GM19025 (cell line): ENCODE measurements around the gene TMEM267.
"Not testable (repeated sequence)": the region's sequence is repeated elsewhere in the genome, so short reads cannot be mapped to it uniquely, and the experiment has no call there.

Source experiments
- ATAC-seq: cut with Tn5 transposase; IDR thresholded peaks from one replicate; pipeline ENCODE4 v1.9.1; 2021; ENCODE audit warnings: mild to moderate bottlenecking, low read depth, moderate library complexity; ENCODE audit not compliant: unreplicated experiment

TMEM267 gene

DNA sequence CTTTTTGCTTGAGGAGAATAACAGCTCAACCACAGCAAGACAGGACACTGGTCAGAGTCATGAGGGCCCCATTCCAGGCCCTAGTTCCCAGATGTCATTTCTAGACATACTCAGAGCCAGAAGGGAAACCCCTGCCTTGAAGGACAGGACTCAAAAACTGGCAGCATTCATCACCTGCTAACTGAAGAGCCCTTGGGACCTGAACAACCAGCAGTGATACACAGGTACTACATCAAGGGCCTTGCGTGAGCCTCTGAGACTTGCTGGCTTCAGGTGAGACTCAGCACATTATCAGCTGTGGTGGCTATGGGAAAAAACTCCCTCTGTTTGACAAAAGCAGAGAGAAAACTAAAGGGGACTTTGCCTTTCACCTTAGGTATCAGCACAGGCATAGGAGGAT, 22.6 kb downstream of the TMEM267 start:
- ATAC-seq: no peak

DNA sequence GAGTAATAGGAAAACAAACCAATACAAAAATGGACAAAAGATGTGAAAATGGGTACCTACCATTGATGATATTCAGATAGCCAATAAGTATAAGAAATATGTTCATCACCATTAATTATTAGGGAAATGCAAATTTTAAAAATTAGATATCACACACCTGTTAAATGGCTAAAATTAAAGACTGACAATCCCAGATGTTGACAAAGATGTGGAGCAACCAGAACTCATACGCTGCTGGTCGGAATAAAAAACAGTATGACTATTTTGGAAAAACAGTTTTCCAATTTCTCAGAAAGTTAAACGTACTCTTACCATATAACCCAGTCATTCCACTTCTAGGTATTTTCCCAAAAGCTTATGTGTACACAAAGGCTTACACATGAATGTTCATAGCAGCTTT, 27.1 kb downstream of the TMEM267 start:
- no peak for ATAC-seq

DNA sequence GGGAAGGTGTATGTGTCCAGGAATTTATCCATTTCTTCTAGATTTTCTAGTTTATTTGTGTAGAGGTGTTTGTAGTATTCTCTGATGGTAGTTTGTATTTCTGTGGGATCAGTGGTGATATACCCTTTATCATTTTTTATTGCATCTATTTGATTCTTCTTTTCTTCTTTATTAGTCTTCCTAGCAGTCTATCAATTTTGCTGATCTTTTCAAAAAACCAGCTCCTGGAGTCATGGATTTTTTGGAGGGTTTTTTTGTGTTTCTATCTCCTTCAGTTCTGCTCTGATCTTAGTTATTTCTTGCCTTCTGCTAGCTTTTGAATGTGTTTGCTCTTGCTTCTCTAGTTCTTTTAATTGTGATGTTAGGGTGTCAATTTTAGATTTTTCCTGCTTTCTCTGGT, 42.1 kb downstream of the TMEM267 start:
- not testable (repeated sequence) for ATAC-seq

DNA sequence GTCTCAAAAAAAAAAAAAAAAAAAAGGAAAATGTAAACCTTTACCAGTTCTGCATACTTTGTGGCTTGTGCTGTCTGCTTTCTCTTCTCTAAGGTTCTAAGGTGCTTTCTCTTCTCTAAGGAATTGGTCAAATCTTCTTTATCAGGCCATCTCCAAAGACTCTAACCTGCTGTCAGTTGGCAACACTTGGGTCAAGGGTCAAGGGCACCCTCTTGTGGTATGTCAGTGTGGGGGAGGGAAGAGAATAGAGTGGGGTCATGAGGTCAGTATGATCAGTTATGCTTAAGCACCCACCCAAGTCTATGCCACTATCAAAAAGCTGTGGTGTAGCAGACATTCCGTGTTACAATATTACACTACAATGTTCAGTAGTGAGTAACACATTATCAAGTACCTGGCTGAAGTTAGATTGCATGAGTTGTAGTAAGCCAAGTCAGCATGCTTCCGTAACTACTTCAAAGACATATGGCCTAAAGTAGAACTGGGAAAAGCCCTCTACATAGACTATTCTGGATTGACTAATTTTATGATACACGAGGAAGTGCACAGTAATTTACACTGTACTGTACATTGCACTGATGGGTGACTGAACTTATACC, 46.5 kb downstream of the TMEM267 start:
- no peak for ATAC-seq

DNA sequence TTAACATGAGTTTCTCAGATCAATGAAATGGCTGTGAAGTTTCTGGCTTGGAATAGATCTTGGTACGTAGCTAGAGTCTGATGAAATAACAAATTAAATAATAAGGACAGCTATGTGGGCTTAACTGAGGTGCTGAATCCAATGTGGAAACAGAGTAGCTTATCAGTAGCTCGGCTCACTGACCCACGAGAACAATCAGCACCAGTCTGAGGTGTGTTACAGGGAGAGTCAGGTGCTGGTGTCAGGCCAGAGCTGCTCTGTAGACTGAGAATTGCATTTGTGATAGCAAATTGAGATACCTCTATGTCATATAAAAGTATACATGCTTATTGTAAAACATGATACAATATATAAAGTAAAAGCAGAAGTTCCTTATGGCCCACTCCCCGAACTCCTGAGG, 50.3 kb downstream of the TMEM267 start:
- ATAC-seq: no peak

DNA sequence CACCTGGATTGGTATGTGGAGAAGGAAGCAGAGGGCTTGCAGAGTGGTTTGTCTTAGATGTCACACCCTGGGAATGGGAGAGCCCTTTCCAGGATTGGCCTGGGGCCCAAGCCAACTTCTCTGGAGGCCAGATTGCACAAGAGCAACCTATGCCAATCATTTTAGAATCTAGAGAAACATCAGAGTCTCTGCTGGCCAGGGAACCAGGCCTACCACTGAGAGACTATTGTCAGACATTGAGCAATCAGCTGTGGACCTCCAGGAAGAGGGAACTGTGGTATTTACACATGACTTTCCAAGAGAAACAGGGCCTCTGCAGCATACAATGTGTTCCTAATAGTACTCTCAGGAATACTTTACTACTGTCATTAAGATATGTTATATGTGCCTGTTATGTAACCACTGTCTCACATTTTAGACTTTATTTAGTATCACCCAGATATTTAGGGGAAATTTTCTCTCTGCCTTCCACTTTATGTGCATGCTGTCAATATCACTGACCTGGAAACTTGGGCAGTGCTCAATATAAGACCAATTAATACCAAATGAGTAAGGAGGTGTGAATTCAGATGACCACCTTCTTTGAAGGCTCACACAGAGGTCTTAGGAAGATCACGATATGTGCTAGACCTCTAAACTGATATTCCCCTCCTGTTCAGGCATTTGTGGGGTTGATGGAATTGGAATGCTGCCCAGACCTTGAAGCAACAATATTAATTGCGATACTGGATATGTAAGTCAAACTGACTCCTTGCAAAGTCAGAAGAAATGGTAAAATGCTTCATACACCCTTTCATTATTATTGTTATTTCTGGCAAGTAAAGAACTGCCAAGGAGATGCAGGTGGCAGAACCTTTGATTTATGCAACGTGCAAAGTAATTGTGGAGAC, 50.9 kb downstream of the TMEM267 start:
- ATAC-seq: no peak

DNA sequence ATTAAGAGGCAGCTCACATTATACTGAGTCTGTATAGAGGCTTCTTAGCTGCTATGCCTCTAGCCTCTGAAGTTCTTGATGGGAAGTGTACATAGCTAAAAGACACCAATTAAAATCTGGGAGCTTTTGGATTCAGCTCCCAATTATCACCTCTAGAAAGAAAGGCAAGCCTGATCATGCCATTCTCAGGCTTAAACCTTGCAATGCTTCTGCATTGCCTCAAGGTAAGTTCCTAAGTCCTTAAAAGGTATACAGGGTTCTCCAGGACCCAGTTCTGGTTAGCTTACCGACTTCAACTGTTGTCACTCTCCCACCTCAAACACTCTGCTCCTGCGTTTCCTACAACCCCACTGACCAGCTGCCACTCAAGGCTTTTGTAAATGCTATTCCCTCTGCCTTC, 54.0 kb downstream of the TMEM267 start:
- ATAC-seq: no peak

DNA sequence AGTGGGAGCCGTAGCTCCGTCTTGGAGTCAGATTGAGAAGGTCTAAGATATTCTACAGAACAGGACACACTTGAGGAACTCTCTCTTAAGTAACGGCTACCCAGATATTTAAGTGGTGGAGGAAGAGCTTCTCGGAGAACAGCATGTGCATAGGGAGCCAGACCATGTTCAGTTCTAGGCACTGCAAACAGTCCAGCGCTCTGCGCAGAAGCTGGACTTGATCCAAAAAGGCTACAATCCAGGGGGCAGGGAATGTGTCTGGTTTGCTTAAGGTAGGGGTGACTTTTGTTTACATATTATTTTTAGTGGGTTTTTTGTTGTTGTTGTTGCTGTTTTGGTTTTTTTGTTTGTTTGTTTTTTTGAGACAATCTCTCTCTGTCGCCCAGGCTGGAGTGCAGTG, 54.6 kb downstream of the TMEM267 start:
- no peak for ATAC-seq

DNA sequence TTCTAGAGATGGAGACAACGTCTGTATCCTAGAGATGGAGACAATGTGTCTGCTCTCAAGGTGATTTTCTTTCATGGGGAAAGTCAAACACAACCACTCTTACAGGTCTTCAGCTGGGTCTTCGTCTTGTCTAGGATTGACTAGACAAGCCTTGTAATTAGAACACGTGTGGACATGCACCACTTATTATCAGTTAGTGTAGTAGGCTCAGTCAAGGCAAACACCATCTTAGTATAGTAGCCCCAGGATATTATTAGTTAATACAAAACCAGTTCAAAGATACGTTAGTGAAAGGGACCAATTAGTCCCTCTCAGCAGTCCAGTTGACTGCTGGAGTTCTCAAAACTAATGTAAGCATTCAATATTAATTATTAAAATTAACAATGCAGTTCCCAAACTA, 56.4 kb downstream of the TMEM267 start:
- ATAC-seq: no peak

DNA sequence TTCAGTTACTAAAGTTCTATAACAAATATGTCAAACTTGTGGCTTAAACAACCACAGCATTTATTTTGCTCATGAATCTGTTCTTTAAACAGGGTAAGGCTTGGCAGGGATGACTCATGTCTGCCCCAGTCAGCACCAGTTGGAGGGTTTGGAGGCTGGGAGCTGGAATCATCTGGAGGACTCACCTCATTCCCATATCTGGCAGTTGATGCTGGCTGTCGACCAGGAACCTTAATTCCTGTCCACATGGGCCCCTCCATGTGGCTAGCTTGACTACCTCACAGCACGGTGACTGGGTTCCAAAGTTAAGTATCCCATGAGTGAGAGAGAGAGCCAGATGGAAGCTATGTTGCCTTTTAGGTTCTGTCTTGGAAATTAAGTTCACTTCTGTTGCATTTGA, 57.7 kb downstream of the TMEM267 start:
- no peak for ATAC-seq

DNA sequence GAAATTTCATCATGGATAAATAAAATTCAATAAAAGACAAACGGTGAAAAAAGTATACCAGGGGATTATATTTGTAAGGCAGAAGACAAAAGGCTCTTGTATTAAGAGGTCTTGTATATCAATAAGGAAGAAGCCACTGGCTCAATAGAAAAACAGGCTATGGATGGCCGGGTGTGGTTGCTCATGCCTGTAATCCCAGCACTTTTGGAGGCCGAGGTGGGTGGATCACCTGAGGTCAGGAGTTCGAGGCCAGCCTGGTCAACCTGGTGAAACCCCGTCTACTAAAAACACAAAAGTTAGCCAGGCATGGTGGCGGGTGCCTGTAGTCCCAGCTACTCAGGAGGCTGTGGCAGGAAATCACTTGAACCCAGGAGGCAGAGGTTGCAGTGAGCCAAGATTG, 60.6 kb downstream of the TMEM267 start:
- not testable (repeated sequence) for ATAC-seq

DNA sequence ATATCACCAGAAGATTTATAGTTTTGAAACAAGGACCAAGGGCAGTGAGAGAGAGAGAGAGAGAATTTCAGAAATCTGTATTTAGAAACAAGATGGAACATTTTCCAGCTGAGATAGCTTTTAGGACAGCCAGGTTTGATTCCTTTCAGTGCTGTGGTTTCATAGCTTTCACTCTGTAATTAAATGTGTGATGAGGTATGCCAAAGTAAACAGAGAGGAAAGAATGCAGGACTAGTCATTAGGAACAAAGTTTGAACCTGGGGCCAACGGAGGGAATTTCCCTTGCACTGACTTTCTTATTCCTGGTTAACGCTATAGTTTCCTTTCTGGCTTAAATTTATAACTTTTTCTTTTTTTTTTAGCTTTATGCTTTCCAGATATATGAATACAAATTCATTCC, 61.5 kb downstream of the TMEM267 start:
- ATAC-seq: no peak

DNA sequence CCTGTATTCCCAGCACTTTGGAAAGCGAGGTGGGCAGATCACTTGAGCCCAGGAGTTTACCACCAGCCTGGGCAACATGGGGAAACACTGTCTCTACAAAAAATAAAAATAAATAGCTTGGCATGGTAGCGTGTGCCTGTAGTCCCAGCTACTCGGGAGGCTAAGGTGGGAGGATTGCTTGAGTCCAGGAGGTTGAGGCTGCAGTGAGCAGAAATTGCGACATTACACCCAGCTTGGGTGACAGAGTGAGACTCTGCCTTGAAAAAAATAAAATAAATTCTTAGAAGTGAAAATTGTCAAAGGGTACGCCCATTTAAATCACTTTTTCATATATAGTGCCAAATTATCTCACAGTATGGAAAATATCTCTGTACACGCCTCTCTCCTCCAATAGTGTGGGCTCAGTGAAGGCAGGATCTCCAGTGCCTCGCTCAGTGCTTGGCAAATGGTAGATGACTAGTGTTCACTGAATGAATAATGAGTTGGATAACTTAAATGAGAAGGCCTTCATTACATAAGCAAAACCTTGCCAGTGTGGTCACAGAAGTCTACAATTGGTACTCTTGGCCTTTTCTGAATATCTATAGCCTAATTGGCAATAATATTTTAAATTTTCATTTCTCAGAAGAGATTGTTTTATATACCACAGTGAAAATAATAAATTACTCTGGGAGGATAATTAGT, 62.1 kb downstream of the TMEM267 start:
- ATAC-seq: no peak

DNA sequence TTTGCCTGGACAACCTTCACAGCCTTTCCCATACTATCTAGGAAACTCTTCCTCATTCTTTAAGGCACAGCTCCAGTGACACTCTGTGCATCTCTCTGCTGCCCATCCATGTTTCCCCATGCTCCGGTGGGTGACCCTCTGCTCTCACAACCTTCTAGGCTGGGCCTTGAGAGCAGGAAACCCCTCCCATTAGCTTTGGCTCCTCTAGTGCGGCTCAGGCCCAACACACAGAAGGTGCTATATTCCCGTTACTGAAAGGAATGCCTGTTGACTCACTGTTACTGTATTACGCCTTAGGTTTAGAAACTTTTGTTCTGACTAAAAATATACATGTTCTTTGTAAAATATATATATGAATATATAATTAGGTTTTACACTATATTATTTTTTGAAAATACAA, 63.4 kb downstream of the TMEM267 start:
- no peak for ATAC-seq

DNA sequence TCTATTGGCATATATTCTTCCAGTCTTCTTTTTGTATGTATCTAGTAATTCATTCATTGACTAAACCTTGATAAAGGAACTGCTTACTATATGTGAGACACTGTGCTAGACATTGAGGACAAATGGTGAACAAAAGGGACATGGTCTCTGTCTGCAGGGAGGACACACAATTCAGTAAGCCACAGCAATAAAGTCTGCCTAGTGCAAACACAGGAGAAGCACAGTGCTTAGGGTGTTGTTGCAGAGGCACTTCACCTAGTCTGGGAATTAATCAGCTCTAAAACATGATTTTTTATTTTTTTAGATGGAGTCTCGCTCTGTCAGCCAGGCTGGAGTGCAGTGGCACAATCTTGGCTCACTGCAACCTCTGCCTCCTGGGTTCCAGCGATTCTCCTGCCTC, 65.1 kb downstream of the TMEM267 start:
- ATAC-seq: no peak

DNA sequence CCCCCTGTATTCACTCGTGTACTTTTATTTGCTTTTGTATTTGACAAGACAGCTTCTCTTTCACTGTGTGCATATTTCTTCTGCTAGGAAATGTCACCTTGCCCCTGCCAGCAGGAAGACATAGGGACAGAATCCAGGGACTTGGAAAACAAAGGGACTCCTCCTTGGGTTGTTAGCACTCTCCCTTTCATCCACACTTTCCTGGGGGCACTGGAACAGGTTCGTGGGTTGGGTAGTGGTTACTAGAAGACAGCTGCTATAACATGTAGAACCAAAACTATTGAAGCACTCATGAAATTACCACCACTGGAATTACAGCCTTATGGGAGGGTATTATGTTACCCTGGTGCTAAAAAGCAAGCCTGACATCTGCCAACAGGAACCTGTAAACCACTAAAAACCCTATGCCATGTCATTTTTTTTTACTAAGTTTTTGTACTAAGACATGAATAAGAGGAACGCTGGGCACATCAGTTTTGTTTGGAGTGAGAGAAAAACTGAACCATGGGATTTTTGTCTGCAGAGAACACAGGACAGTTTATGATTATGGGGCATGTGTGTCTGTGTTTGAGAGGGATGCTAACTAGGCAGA, 66.8 kb downstream of the TMEM267 start:
- ATAC-seq: no peak

DNA sequence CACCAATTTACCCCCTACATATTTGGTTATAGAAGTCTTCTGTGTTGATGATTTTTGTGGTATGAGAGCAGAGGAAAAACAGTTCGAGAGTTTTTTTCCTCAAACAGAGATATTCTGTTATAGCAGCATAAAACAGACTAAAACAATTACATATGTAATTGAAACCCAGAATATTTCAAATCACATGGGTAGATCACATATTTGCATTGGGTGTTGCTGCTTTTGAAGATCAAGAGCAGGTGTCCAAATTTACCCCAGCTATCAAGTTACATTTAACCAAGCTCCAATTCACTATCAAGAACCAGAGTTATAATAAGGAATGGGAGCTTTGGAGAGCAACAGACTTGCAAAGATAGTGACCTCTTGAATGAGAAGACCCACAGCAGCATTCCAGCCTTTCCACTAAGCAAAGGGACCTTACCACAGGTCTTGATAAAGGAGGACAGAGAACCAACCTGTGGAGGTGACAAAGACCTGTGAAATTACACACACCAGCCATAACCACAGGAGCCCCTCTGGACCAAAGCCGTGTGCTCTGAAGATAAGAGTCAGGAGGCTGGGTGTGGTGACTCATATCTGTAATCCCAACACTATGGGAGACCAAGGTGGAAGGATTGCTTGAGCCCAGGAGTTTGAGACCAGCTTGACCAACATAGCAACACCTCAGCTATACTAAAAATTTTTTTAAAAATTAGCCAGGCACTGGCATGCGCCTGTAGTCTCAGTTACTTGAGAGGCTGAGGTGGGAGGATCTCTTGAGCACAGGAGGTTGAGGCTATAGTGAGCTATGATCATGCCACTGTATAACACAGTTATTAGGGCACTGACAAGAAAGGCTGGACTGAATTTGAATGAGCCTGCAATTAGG, 67.5 kb downstream of the TMEM267 start:
- ATAC-seq: no peak

DNA sequence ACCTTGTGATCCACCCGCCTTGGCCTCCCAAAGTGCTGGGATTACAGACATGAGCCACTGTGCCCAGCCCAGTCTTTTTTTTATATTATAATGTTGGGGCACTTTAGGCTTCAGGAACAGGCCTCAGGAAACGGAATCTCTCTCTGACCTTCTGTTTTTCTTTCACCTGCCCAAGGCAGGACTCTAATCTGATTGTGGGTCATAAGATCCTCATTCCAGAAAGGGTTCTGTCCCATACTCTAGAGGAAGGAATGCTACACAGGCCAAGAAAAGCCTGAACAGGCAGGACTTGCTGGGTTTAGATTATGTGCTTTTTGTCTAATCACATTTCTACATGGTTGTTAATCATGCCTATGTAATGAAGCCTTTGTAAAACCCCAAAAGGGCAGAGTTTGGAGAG, 69.7 kb downstream of the TMEM267 start:
- no peak for ATAC-seq

DNA sequence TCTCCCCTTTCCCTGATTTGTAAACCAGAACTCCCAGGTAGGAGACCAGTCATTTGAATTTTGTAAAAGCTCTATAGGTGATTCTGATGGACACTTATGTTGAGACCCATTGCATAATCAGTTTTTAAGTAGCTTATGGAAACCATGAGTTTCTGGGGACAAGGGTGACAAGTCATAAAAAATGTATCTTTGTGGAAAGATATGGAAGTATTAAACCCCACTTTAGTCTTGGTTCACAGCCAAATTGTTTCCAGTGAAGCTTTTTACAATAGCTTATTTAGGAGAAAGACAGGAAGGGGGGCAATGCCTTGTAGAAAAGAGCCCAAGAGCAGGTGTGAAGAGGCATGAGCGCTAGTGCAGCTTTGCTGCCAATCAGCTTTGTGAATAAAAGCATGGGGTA, 71.0 kb downstream of the TMEM267 start:
- no peak for ATAC-seq

DNA sequence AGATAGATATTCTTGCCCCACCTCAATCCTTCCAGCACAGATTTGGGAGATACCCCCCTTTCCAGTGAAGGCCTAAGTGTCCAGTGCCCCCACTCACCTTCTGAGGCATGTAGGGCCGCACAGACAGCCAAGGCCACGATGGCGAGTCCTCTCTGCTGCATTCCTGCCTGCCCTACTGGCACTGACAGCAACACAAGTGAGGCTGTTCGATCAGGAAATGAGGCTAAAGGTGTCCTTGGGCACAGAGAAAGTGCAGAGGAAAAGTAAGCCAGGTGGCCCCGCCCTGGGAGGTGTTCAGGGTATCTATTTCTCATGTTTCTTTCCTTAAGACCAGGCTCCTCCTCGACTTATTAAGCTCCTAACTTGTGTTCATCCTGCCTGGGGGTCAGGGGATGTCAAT, 71.5 kb downstream of the TMEM267 start, which contains the start of gene CCL28:
Gene CCL28 (minus strand): TSS at position 236 of the 400 bp plus-strand sequence. CDS start 75 bp downstream, at position 161.
- ATAC-seq: no peak
